SK-N-SH (cell line): ENCODE data around the gene CYS1. TPM values are rescaled to one million over a fixed set of nuclear protein-coding genes. Genes with fewer than 3 reads are reported as not detected.

Experiments used
- CTCF ChIA-PET: fragments of 300-600, 350-600 bp; formaldehyde crosslinking; extraction: SDS; loops from one replicate; lab custom pipeline; 2021; lab: Yijun Ruan, JAX
- POLR2A ChIA-PET: fragments of 350-600 bp; sonication (Branson Sonifier 250); formaldehyde crosslinking; extraction: SDS; loops from one replicate; lab custom pipeline; 2020; ENCODE audit warnings: antibody characterized with exemption, inconsistent platforms; lab: Yijun Ruan, JAX
- DNase-seq: peaks from one replicate; pipeline ENCODE4 v3.0.0; 2012
- H2AFZ ChIP-seq: fragments of 200-600 bp; sonication (generic); 2 replicates; pipeline ENCODE4 v1.8.1; 2016; ENCODE audit warnings: antibody characterized with exemption, mild to moderate bottlenecking, low read depth
- H3F3A ChIP-seq: fragments of 200-600 bp; sonication (generic); replicated peaks from 2 replicates; pipeline ENCODE3; 2016; ENCODE audit warnings: antibody characterized with exemption, mild to moderate bottlenecking; ENCODE audit not compliant: insufficient read depth
- H3K27ac ChIP-seq, 2 experiments: fragments of 200-500 bp in 1 of 2; fragments of 200-600 bp in 1 of 2; sonication (Bioruptor generic) in 1 of 2; sonication (generic), shearing (Covaris generic) in 1 of 2; 2 replicates each; pipeline versions ENCODE4 v1.5.1 to v1.6.1; 2014 to 2016; ENCODE audit warnings: low read depth in 2 of 2, inconsistent platforms in 1 of 2, low read length in 1 of 2, mild to moderate bottlenecking in 1 of 2, mixed read lengths in 1 of 2
- H3K27me3 ChIP-seq: fragments of 200-600 bp; sonication (generic), shearing (Covaris generic); 2 replicates; pipeline ENCODE4 v1.6.1; 2016; ENCODE audit warnings: mixed run types; ENCODE audit not compliant: insufficient read depth
- H3K36me3 ChIP-seq, 2 experiments: fragments of 200-500 bp in 1 of 2; fragments of 200-600 bp in 1 of 2; sonication (Bioruptor generic) in 1 of 2; sonication (generic) in 1 of 2; replicated peaks in 1 of 2; 2 replicates each; pipeline versions ENCODE3 to v1.5.1; 2014 to 2016; ENCODE audit warnings: low read length in 1 of 2, mild to moderate bottlenecking in 1 of 2; ENCODE audit not compliant: insufficient read depth in 2 of 2, control insufficient read depth in 1 of 2
- H3K4me1 ChIP-seq, 2 experiments: fragments of 200-500 bp in 1 of 2; fragments of 200-600 bp in 1 of 2; sonication (Bioruptor generic) in 1 of 2; sonication (generic), shearing (Covaris generic) in 1 of 2; 2 replicates each; pipeline versions ENCODE4 v1.5.1 to v1.6.1; 2014 to 2016; ENCODE audit warnings: low read depth in 1 of 2, low read length in 1 of 2, mixed run types in 1 of 2; ENCODE audit not compliant: insufficient read depth in 2 of 2, control insufficient read depth in 1 of 2
- H3K4me2 ChIP-seq: fragments of 200-600 bp; sonication (generic), shearing (Covaris generic); 2 replicates; pipeline ENCODE4 v1.6.1; 2017; ENCODE audit warnings: mixed run types
- H3K4me3 ChIP-seq, 2 experiments: fragments of 200-500 bp in 1 of 2; fragments of 200-600 bp in 1 of 2; sonication (Bioruptor generic) in 1 of 2; sonication (generic), shearing (Covaris generic) in 1 of 2; 2 replicates each; pipeline versions ENCODE4 v1.5.1 to v1.8.1; 2014 to 2016; ENCODE audit warnings: low read depth in 2 of 2, inconsistent platforms in 1 of 2, low read length in 1 of 2, mild to moderate bottlenecking in 1 of 2, mixed read lengths in 1 of 2, moderate library complexity in 1 of 2
- H3K79me2 ChIP-seq: fragments of 200-600 bp; sonication (generic); 2 replicates; pipeline ENCODE4 v1.8.1; 2017; ENCODE audit warnings: mild to moderate bottlenecking; ENCODE audit not compliant: insufficient read depth
- H3K9ac ChIP-seq: fragments of 200-600 bp; sonication (generic); 2 replicates; pipeline ENCODE4 v1.6.1; 2017; ENCODE audit warnings: mixed run types
- H3K9me2 ChIP-seq: fragments of 200-600 bp; sonication (generic); 2 replicates; pipeline ENCODE4 v1.6.1; 2017; ENCODE audit warnings: mixed run types
- H3K9me3 ChIP-seq: fragments of 200-600 bp; sonication (generic); 2 replicates; pipeline ENCODE4 v1.6.1; 2017; ENCODE audit warnings: mixed run types, mild to moderate bottlenecking, moderate library complexity
- H4K20me1 ChIP-seq: fragments of 200-600 bp; sonication (generic); 2 replicates; pipeline ENCODE4 v1.6.1; 2017; ENCODE audit warnings: mild to moderate bottlenecking, mixed run types; ENCODE audit not compliant: insufficient read depth
- CHD2 ChIP-seq: fragments of 150-350 bp; IDR thresholded peaks from 2 replicates; pipeline ENCODE4 v1.6.1; 2018; ENCODE audit warnings: low read length; ENCODE audit not compliant: partially characterized antibody
- FOXM1 ChIP-seq: IDR thresholded peaks from 2 replicates; pipeline ENCODE4 v1.4.0; 2012; ENCODE audit warnings: low read depth, mild to moderate bottlenecking
- GABPA ChIP-seq: IDR thresholded peaks from 2 replicates; pipeline ENCODE4 v1.4.0; 2012; ENCODE audit warnings: low read depth, mild to moderate bottlenecking
- GATA2 ChIP-seq: sonication (generic); formaldehyde crosslinking; IDR thresholded peaks from 2 replicates; pipeline ENCODE4 v1.5.0; 2020; ENCODE audit warnings: mild to moderate bottlenecking, missing genetic modification reagents
- JUND ChIP-seq: IDR thresholded peaks from 2 replicates; pipeline ENCODE4 v1.4.0; 2012
- MEF2A ChIP-seq: IDR thresholded peaks from 2 replicates; pipeline ENCODE4 v1.4.0; 2012; ENCODE audit warnings: low read depth, borderline replicate concordance
- MXI1 ChIP-seq: IDR thresholded peaks from 2 replicates; pipeline ENCODE4 v1.6.1; 2012; ENCODE audit warnings: mild to moderate bottlenecking, low read depth, low read length, improper control_type of control experiment
- NFIC ChIP-seq: IDR thresholded peaks from 2 replicates; pipeline ENCODE4 v1.4.0; 2012; ENCODE audit warnings: borderline replicate concordance
- POLR2AphosphoS5 ChIP-seq: IDR thresholded peaks from 2 replicates; pipeline ENCODE4 v1.6.1; 2012; ENCODE audit warnings: low read depth, low read length
- RAD21 ChIP-seq: IDR thresholded peaks from 2 replicates; pipeline ENCODE4 v1.6.1; 2012; ENCODE audit warnings: mild to moderate bottlenecking, low read length
- RCOR1 ChIP-seq: fragments of 150-350 bp; IDR thresholded peaks from 2 replicates; pipeline ENCODE4 v1.6.1; 2017; ENCODE audit warnings: antibody characterized with exemption, low read length
- SIN3A ChIP-seq: IDR thresholded peaks from 2 replicates; pipeline ENCODE4 v1.6.1; 2012; ENCODE audit warnings: low read depth, mild to moderate bottlenecking, low read length, moderate library complexity, borderline replicate concordance
- SMC3 ChIP-seq: IDR thresholded peaks from 2 replicates; pipeline ENCODE4 v1.6.1; 2012; ENCODE audit warnings: low read depth, low read length, improper control_type of control experiment
- TAF1 ChIP-seq: IDR thresholded peaks from 2 replicates; pipeline ENCODE4 v1.6.1; 2012; ENCODE audit warnings: low read depth, mild to moderate bottlenecking, low read length, moderate library complexity, borderline replicate concordance
- TCF12 ChIP-seq: IDR thresholded peaks from 2 replicates; pipeline ENCODE4 v1.4.0; 2012
- TEAD4 ChIP-seq: IDR thresholded peaks from 2 replicates; pipeline ENCODE4 v1.4.0; 2012; ENCODE audit warnings: mild to moderate bottlenecking, borderline replicate concordance; ENCODE audit not compliant: insufficient read depth
- WGBS: methylation state at CpG from one replicate; pipeline ENCODE4 v1.1.6; 2017; ENCODE audit warnings: low lambda C conversion rate; 5-methylcytosine and 5-hydroxymethylcytosine counted together
- polyA plus RNA-seq, 3 experiments: library from polyadenylated mRNA; depleted of rRNA; stranded (reverse); fragments of >200 nt; gene quantifications; 2 replicates each; pipeline ENCODE4 v1.2.3, GENCODE V29; 2012
- TF ChIP-seq, protein P1 (sequence below): IDR thresholded peaks from 2 replicates; pipeline ENCODE4 v1.4.0; 2012; ENCODE audit warnings: low read depth
- TF ChIP-seq, protein P2 (sequence below): IDR thresholded peaks from 2 replicates; pipeline ENCODE4; 2012
- TF ChIP-seq, protein P3 (sequence below): fragments of 200-600 bp; sonication (generic); IDR thresholded peaks from 2 replicates; pipeline ENCODE4 v1.6.1; 2017; ENCODE audit warnings: antibody characterized with exemption, mild to moderate bottlenecking, moderate library complexity

The CYS1 gene
- polyA plus RNA-seq, 1 of the 3 experiments (the other 2 are of a cell fraction): 1.2 TPM

DNA sequence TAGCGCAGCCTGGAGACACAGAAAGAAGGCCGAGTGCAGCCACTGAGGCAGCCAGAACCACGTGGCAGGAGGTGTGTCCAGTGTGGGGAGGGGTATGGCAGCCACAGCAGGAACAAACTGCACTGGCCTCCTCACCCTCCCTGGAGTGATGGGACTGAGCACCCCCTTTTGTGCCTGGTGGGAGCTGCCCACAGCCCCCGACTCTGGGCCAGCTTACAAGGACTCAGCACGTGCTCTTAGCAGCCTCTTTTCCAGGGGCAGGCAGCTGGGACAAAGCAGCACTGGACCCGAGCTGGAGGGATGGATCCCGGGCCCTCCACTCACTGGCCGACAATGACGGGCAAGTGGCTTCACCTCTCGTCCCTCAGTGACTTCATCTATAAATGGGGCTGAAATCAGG lies 42.1 kb downstream of the CYS1 start:
- Histone ChIP-seq H3K79me2 (no peaks in the 10 kb centered on the region), H3K36me3 (no peaks in the 10 kb centered on the region), H3K4me1 (peaks cover 8 to 27% of the 10 kb centered on the region in 2 experiments; a peak in 2 of 4 replicates), H3K4me3 (no peak overlapping the region), H3K9me3 (no peaks in the 10 kb centered on the region), H4K20me1 (no peaks in the 10 kb centered on the region), H3K27ac (no peak overlapping the region), H3K9ac (no peak overlapping the region), H3F3A (peaks cover 11% of the 10 kb centered on the region), H2AFZ (no peak overlapping the region), H3K27me3 (no peaks in the 10 kb centered on the region), H3K9me2 (no peaks in the 10 kb centered on the region), H3K4me2 (no peak overlapping the region)
- no peak for DNase-seq
- WGBS: 86% methylated on average over 7 of the region's 10 CpGs
- ChIA-PET POLR2A (no interaction called here), CTCF (interaction anchor here (0.7 to 4.0 kb wide), 6 partner anchors 11 to 239 kb away, joined by 3 to 23 read pairs (median 8); no protein-coding TSS in a partner anchor)
- no peak for TF ChIP-seq JUND
- TF ChIP-seq TEAD4: no peak
- TF ChIP-seq TAF1: no peak
- TF ChIP-seq GATA2: no peak
- TF ChIP-seq, protein P1, sequence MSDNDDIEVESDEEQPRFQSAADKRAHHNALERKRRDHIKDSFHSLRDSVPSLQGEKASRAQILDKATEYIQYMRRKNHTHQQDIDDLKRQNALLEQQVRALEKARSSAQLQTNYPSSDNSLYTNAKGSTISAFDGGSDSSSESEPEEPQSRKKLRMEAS: no peak
- no peak for TF ChIP-seq POLR2AphosphoS5
- no peak for TF ChIP-seq FOXM1
- TF ChIP-seq TCF12: no peak
- TF ChIP-seq RCOR1: no peak
- TF ChIP-seq, protein P2, sequence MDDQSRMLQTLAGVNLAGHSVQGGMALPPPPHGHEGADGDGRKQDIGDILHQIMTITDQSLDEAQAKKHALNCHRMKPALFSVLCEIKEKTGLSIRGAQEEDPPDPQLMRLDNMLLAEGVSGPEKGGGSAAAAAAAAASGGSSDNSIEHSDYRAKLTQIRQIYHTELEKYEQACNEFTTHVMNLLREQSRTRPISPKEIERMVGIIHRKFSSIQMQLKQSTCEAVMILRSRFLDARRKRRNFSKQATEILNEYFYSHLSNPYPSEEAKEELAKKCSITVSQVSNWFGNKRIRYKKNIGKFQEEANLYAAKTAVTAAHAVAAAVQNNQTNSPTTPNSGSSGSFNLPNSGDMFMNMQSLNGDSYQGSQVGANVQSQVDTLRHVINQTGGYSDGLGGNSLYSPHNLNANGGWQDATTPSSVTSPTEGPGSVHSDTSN: no peak
- no peak for TF ChIP-seq CHD2

DNA sequence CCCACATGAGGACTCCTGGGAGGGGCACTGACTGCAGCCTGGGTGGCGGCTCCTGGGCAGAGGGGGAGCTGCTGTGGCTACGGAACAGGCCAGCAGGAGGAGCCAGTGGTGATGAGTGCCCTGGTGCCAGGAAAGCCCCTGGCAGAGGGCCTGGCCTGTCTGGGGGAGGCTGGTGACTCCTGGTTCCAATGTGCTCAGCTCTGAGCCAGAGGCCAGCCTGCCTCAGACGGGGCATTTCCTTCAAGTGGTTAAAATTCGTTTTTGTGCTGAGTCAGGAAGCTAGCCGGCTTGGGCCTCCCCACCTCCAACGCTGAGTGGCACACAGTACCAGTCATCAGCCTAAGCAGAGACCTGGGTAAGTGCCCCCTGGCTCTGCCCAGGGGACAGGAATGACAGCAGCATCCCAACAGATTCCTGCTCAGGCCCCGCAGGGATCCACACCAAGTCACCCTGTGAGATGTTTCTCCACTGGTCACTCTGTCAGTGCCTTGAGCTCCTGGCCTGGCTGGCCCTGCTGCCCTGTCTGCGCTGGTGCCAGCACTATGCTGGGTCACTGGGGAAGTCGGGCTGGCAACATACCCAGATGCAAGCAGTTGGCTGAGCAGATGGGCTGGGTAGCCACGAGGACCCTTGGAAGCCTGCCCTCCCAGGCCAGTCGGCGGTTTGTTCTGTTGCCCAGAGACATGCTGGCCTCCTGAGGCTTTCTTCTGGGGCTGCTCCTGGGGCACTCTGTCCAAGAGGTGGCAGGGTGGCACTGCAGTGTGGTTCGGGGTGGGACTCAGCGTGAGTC lies 43.9 kb downstream of the CYS1 start:
- H4K20me1 ChIP-seq: no peaks in the 10 kb centered on the region
- peak overlapping the region; percentile 26; the same call in 1 of the 2 replicates for H3K4me2 ChIP-seq
- CTCF ChIA-PET: interaction anchor here (0.8 to 3.0 kb wide), 16 partner anchors 8 to 399 kb away, joined by 3 to 36 read pairs (median 4); no protein-coding TSS in a partner anchor
- H3K9ac ChIP-seq: peak overlapping the region; percentile 13; the same call in 1 of the 2 replicates
- DNase-seq: peak; percentile 87
- H3K79me2 ChIP-seq: no peaks in the 10 kb centered on the region
- H3K27ac ChIP-seq: peak overlapping the region; percentile 24 to 64; a peak in 2 of 4 replicates
- H3K36me3 ChIP-seq: no peaks in the 10 kb centered on the region
- H2AFZ ChIP-seq: peak overlapping the region; percentile 37; the same call in 1 of the 2 replicates
- WGBS: 49% methylated on average over 9 of the region's 14 CpGs
- no peak overlapping the region for H3K4me3 ChIP-seq
- peaks cover 8 to 24% of the 10 kb centered on the region in 2 experiments; a peak in 2 of 4 replicates for H3K4me1 ChIP-seq
- H3K27me3 ChIP-seq: no peaks in the 10 kb centered on the region
- POLR2A ChIA-PET: no interaction called here
- H3K9me2 ChIP-seq: no peaks in the 10 kb centered on the region
- H3F3A ChIP-seq: peaks cover 11% of the 10 kb centered on the region
- no peaks in the 10 kb centered on the region for H3K9me3 ChIP-seq
- TF ChIP-seq SMC3: peak; percentile 56
- TF ChIP-seq, protein P1: peak; percentile 43
- TF ChIP-seq NFIC: peak; percentile 80
- peak; percentile 63; the same call in 1 of the 2 replicates for TF ChIP-seq SIN3A
- TF ChIP-seq, protein P3, sequence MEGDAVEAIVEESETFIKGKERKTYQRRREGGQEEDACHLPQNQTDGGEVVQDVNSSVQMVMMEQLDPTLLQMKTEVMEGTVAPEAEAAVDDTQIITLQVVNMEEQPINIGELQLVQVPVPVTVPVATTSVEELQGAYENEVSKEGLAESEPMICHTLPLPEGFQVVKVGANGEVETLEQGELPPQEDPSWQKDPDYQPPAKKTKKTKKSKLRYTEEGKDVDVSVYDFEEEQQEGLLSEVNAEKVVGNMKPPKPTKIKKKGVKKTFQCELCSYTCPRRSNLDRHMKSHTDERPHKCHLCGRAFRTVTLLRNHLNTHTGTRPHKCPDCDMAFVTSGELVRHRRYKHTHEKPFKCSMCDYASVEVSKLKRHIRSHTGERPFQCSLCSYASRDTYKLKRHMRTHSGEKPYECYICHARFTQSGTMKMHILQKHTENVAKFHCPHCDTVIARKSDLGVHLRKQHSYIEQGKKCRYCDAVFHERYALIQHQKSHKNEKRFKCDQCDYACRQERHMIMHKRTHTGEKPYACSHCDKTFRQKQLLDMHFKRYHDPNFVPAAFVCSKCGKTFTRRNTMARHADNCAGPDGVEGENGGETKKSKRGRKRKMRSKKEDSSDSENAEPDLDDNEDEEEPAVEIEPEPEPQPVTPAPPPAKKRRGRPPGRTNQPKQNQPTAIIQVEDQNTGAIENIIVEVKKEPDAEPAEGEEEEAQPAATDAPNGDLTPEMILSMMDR: peak; percentile 73
- no peak; the same call in 1 of the 2 replicates for TF ChIP-seq MXI1
- no peak for TF ChIP-seq GABPA
- TF ChIP-seq POLR2AphosphoS5: no peak
- no peak for TF ChIP-seq MEF2A
- TF ChIP-seq RAD21: peak; percentile 50
